IPS-15b (cell line): Measurements from ENCODE around the gene TAF4.

ENCODE experiments used
- H3K27me3 ChIP-seq: one replicate; pipeline ENCODE4 v1.6.1; 2013; ENCODE audit warnings: low read length; ENCODE audit not compliant: control insufficient read depth, insufficient read depth
- H3K36me3 ChIP-seq: one replicate; pipeline ENCODE4 v1.6.1; 2013; ENCODE audit warnings: low read length; ENCODE audit not compliant: control insufficient read depth, insufficient read depth
- H3K4me1 ChIP-seq: one replicate; pipeline ENCODE4 v1.6.1; 2013; ENCODE audit warnings: mild to moderate bottlenecking, low read length; ENCODE audit not compliant: control insufficient read depth, insufficient read depth
- H3K4me3 ChIP-seq: one replicate; pipeline ENCODE4 v1.5.1; 2013; ENCODE audit warnings: low read depth, low read length
- H3K9ac ChIP-seq: one replicate; pipeline ENCODE4 v1.6.1; 2013; ENCODE audit warnings: low read depth, mild to moderate bottlenecking, low read length
- H3K9me3 ChIP-seq: one replicate; pipeline ENCODE4 v1.6.1; 2013; ENCODE audit warnings: mild to moderate bottlenecking, low read length; ENCODE audit not compliant: control insufficient read depth, insufficient read depth

Gene TAF4

GRCh38 chr20:61927193-61927825 is 138.4 kb downstream of the TAF4 start:
- peaks cover 6% of the 10 kb centered on the region for H3K36me3 ChIP-seq
- no peak overlapping the region for H3K9ac ChIP-seq
- H3K4me3 ChIP-seq: no peak overlapping the region
- H3K9me3 ChIP-seq: no peaks in the 10 kb centered on the region
- no peaks in the 10 kb centered on the region for H3K4me1 ChIP-seq
- H3K27me3 ChIP-seq: no peaks in the 10 kb centered on the region

- Histone ChIP-seq H3K9ac (no peak overlapping the region), H3K36me3 (peaks cover 6% of the 10 kb centered on the region), H3K9me3 (no peaks in the 10 kb centered on the region), H3K27me3 (no peaks in the 10 kb centered on the region), H3K4me3 (no peak overlapping the region), H3K4me1 (no peaks in the 10 kb centered on the region)
These were observed 138.9 kb downstream of the TAF4 start for GRCh38 chr20:61926796-61927192.

GRCh38 chr20:61926253-61926613 is 139.4 kb downstream of the TAF4 start:
- H3K9me3 ChIP-seq: no peaks in the 10 kb centered on the region
- no peak overlapping the region for H3K9ac ChIP-seq
- H3K27me3 ChIP-seq: no peaks in the 10 kb centered on the region
- no peak overlapping the region for H3K4me3 ChIP-seq
- peaks cover 6% of the 10 kb centered on the region for H3K36me3 ChIP-seq
- no peaks in the 10 kb centered on the region for H3K4me1 ChIP-seq

GRCh38 chr20:61925555-61926252 is 140.0 kb downstream of the TAF4 start:
- Histone ChIP-seq H3K9ac (no peak overlapping the region), H3K36me3 (peaks cover 6% of the 10 kb centered on the region), H3K4me3 (no peak overlapping the region), H3K27me3 (no peaks in the 10 kb centered on the region), H3K4me1 (no peaks in the 10 kb centered on the region), H3K9me3 (no peaks in the 10 kb centered on the region)

GRCh38 chr20:61924858-61925554 is 140.7 kb downstream of the TAF4 start:
- Histone ChIP-seq H3K36me3 (peaks cover 6% of the 10 kb centered on the region), H3K4me3 (no peak overlapping the region), H3K9me3 (no peaks in the 10 kb centered on the region), H3K4me1 (no peaks in the 10 kb centered on the region), H3K9ac (no peak overlapping the region), H3K27me3 (no peaks in the 10 kb centered on the region)
